SIG-M5 (cell line): ENCODE data around the gene MRPL10.
A peak's percentile ranks its signal among the peaks of the same experiment; 100 is the strongest.

Experiments
- DNase-seq: peaks from one replicate; lab custom pipeline; 2025; lab: John Stamatoyannopoulos, UW

MRPL10 gene

DNA sequence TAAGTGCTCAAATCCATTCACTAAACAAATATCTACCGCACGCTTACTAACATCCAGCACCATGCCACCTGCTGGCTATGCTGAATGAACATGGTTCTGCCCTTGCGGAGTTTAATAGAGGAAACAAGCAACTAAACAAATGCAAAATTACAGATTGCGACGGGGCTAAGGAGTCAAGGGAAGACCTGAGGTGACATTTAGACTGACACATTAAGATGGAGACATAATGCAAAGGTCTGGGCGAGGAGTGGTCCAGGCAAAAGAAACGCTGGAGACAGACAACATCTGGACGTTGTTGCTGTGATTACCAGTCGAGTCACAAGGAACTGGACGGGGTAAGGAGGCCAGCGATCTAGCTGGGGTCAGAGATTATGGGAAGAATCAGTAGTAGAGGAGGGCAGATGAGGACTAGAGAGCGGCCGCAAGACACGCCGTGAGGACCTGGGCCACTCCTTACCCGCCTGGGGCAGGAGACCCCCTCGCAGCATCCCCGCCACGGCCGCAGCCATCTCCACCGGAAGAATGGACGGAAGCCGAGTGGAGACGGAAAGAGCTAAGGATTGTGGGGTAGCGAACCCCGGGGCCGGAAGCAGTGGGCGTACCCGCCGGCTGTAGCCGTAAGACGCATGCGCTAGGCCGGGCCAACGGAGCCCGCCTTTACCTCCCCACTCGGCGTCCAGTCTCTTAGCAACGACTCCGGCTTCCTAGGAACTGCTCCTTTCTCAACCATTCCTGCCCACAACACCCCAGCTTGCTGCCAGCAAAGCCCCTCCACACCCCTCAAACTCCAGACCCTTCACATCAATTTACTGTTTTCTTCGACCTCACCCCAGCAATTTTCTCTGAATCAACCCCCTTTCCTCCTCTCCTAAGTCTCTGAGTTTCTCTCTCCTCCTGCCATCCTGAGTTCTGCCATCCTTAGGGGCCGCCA is at the start of gene MRPL10, which contains the start of gene LRRC46:
Gene MRPL10, minus strand, starts transcription at position 539 of the 931 bp plus-strand sequence. Its CDS starts 30 bp downstream, at position 509.
Gene LRRC46, plus strand, starts transcription at position 668 of the 931 bp plus-strand sequence. CDS start 320 bp downstream, outside the sequence.
- peak; percentile 70 for DNase-seq

- DNase-seq, result no peak
Observed at GRCh38 chr17:47879776-47880454, 48.6 kb upstream of the MRPL10 start.

GRCh38 chr17:47879028-47879585 is 47.8 kb upstream of the MRPL10 start:
- no peak for DNase-seq

- DNase-seq, result no peak
Observed at GRCh38 chr17:47878203-47879027, 47.1 kb upstream of the MRPL10 start.

DNA sequence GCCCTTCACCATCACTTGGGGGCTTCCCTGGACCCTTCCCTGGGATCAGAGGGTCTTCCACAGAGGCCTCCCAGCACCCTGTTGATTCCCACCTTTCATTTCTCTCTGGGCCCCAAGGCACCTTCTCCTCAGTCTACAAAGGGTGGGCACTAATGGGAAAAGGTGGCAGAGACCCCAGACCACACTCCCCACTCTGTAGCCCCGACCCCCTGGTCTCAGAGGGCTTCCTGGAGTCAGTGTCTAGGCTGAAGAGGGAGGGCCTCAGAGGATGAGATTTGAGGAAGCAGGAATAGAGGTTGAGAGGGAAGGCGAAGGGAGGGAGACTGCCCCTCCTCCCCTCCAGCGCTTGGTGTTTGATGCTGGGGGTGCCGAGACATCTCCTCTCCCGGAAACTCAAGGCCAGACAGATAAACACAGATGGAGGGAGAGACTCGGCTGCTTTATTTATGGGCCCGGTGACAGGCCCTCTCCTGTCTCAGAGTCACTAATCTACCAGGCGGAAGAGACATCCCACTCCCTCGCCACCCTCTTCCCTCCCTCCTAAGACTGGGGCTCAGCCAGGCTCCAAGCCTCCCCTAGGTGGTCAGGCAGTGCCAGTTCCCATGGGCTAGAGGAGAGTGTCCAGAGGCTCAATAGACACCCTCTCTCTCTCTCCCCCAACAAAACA is 46.2 kb upstream of the MRPL10 start:
- no peak for DNase-seq

GRCh38 chr17:47875011-47875985 is 44.0 kb upstream of the MRPL10 start:
- DNase-seq, result no peak

- DNase-seq, result no peak
Observed at GRCh38 chr17:47873200-47874090, 42.1 kb upstream of the MRPL10 start.

DNA sequence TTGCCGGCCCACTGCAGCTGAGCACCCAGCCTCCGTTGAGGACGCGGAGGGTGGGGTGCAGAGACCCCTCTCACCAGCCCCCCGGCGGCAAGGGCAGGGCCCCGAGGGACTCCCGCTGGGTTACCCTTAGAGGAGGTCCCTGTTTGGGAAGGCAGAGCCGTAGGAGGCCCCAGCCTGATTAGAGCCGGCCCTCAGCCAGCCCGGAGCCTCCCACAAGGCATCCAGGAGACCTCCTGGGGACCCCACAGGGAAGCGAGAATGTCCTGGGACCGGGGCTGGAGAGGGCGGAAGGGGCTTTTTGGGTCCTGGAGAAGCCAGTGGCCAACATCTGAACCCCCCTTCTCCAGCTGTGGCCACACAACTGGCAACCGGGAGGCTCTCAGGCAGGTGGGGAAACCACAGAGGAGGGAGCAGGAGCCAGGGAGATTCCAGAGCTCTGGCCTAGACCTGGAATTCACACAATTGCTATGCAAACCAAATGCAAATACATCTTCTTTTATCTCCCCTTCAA is 41.4 kb upstream of the MRPL10 start:
- DNase-seq, result no peak

GRCh38 chr17:47872019-47872650 is 40.8 kb upstream of the MRPL10 start:
- no peak for DNase-seq

DNA sequence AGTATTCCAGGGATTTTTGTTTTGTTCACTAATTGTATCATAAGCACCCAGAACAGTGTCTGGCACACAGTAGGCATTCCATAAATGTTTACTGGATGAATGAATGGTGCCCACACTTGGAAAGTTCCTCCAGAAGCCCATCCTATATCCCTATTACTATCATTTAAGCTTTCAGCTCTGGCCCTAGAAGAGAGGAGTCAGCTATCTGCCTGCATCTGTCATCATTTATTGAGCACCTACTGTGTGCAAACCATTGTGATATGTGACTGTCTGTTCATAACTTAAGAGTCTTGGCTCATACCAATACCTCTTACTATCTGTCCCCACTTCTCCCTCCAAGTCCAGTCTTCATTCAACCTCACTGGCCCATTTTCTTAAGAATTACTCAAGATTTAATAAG is 39.7 kb upstream of the MRPL10 start:
- DNase-seq, result no peak

GRCh38 chr17:47870056-47870455 is 38.7 kb upstream of the MRPL10 start:
- no peak for DNase-seq

DNA sequence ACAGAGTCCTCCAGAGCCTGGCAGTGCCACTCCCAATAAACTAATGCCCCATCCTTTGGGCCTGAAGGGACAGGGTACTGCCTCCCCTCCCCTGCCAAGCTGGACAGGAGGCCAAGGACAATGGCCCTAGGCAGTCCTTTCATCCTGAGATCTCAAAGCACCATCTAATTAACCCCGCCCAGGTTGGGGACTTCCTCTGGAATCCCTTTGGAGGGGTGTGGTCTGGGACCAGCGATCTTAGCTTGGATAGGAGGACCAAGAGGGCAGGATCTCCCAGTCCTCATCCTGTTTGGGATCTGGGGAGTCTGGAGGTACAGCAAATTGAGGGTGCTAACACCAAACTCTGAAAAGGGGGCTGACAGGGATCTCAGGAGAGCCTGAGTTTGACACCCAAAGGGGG is 37.8 kb upstream of the MRPL10 start:
- no peak for DNase-seq

DNA sequence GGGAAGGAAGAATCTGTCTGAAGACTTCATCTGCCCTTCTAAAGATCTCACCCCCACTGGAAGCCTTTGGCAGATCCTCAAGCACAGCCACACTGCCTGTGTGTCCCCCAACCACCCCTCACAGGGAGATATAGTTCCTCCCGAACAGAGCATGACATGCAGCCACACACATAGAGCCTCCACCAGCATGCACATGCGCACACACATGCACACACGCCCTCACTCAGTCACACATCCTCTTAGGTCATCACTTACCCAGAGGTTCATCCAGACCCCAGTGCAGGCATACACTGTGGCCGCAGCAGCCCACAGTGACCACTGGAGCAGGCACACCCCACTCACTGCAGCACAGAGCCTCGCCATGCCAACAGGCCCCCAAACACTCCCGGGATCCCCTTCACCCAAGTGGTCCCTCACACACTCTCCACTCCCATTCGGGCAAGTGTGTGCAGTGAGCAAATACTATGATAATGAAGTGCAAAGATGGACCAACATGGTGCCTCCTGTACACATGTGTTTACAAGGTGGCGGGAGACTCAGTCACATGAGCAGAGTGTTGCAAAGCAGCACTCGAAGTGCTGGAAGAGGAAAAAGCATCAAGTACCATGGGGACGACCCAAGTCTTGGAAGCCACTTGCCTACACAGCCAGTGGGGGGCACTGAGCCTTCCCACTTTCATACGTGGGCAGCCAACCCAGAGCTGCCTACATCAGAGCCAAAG is 36.6 kb upstream of the MRPL10 start:
- DNase-seq, result no peak

DNA sequence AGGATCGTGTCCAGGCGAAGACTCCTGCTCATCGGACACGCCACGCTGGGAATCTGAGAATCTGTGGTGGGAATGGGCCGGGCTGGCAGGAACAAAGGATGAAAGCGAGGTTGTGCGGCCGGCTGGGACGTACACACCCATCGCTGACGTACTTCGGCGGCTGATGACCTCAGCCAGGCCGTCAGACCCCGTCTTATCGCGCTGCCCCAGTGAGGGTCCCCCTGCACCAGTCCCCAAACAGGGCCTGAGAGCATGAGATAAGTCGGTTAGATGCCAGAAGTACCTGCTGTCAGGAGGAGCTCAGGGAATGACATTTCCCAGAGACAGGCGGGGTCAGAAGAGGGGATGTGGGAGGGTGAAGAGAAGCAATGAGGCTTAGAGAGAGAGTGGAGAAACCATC is 35.6 kb upstream of the MRPL10 start:
- no peak for DNase-seq

- DNase-seq, result no peak
Observed at GRCh38 chr17:47864791-47865216, 33.5 kb upstream of the MRPL10 start.

GRCh38 chr17:47862621-47863440 is 31.5 kb upstream of the MRPL10 start:
- DNase-seq, result no peak

DNA sequence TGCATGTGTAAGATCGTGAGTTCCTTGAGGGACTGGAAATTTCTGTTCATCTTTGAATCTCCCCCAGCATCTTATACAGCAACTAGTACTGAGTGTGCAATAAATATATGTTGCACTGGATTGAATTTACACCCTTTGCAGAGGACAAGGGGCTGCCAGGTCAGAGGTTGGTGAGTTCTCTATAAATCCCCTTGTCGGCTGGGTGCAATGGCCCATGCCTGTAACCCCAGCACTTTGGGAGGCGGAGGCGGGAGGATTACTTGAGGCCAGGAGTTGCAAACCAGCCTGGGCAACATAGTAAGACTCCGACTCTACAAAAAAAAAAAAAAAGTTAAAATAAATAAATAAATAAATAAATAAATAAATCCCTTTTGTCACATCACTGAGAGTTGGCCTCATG is 29.0 kb upstream of the MRPL10 start:
- DNase-seq, result no peak
